ENCODE data around the gene RUFY4. TPM values are rescaled to one million over a fixed set of nuclear protein-coding genes. Genes with fewer than 3 reads are reported as not detected.
A peak's percentile ranks its signal among the peaks of the same experiment; 100 is the strongest.

RUFY4 gene
- total and polyA plus RNA-seq, 4 experiments from 2014 or later, result 0.16 to 0.81 (median 0.30) TPM; not detected in 1

DNA sequence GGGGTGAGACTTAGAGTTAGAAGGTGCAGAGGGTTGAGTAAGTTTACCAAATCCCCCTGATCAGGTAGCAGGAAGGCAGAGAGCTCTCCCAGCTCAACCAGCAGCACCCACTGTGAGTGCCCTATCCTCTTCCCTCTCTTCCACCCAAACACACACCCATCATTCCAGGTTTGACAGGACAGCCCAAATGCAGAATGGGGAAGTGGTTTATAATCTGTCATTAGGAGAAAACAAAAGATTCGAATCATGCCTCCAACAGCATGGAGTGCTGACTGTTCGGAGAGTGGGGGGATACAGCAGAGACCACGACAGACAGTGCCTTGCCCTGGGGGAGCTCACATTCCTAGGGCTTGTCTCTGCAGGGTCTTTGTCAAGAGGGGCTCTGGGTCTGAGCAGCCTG lies 68.5 kb downstream of the RUFY4 start:
- CTCF ChIA-PET (ENCODE audit: partially characterized antibody), result no interaction called here
- no peak overlapping the region for H3K4me3 ChIP-seq (ENCODE audit: low read length in 2 of 2)
- H3K36me3 Mint-ChIP-seq, result no peaks in the 10 kb centered on the region
- H3K27me3 ChIP-seq (ENCODE audit: insufficient read depth, low read length), result no peaks in the 10 kb centered on the region
- H3K4me3 Mint-ChIP-seq, result no peak overlapping the region
- H3K27me3 Mint-ChIP-seq, result peaks cover 33 to 62% of the 10 kb centered on the region in 2 donors
- no peaks in the 10 kb centered on the region for H3K4me1 ChIP-seq (ENCODE audit: insufficient read depth, low read length)
- POLR2A ChIA-PET (ENCODE audit: partially characterized antibody), result no interaction called here
- no peak overlapping the region for H3K27ac ChIP-seq (ENCODE audit: low read depth, low read length)
- intact Hi-C loops (cut with micrococcal nuclease), result no loop called here
- no peaks in the 10 kb centered on the region for H3K36me3 ChIP-seq (ENCODE audit: insufficient read depth, low read length)
- no peaks in the 10 kb centered on the region for H3K9me3 ChIP-seq (ENCODE audit: control insufficient read depth in 1 of 2, low read length in 2 of 2)
- no peak for DNase-seq
- peak overlapping the region in 1 of 7 donors; percentile 5 for H3K27ac Mint-ChIP-seq
- H3K9me3 Mint-ChIP-seq, result peaks cover 0 to 12% (median 0%) of the 10 kb centered on the region in 8 donors
- H3K4me1 Mint-ChIP-seq, result peaks cover 0 to 3% (median 0%) of the 10 kb centered on the region in 4 donors

DNA sequence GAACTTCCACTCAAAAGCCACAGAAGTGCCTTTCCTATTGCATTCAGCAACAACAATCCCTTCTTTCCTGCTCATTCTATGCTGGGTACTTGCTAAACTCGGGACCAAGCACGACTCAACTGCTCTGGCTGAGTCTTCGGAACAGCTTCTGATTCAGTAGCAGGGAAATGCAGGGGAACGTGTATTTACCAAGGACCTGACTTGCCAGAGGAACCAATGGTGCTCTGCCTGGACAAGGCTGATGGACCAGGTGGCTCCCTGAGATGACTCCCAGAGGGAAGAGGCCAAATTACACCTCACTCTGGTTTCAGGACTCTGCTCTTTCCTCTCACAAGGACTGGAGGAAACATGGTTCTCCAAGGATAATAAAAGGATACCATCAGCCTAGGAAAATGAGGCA lies 69.0 kb downstream of the RUFY4 start:
- no peak for DNase-seq
- Mint-ChIP-seq H3K9me3 (peaks cover 0 to 12% (median 0%) of the 10 kb centered on the region in 8 donors), H3K4me1 (peaks cover 0 to 3% (median 0%) of the 10 kb centered on the region in 4 donors), H3K36me3 (no peaks in the 10 kb centered on the region), H3K4me3 (no peak overlapping the region), H3K27ac (peak overlapping the region in 1 of 7 donors; percentile 5), H3K27me3 (peaks cover 33 to 57% of the 10 kb centered on the region in 2 donors)
- intact Hi-C loops (cut with micrococcal nuclease), result no loop called here
- Histone ChIP-seq H3K27me3 (ENCODE audit: insufficient read depth, low read length) (no peaks in the 10 kb centered on the region), H3K27ac (ENCODE audit: low read depth, low read length) (no peak overlapping the region), H3K4me3 (ENCODE audit: low read length in 2 of 2) (no peak overlapping the region), H3K4me1 (ENCODE audit: insufficient read depth, low read length) (no peaks in the 10 kb centered on the region), H3K36me3 (ENCODE audit: insufficient read depth, low read length) (no peaks in the 10 kb centered on the region), H3K9me3 (ENCODE audit: control insufficient read depth in 1 of 2, low read length in 2 of 2) (no peaks in the 10 kb centered on the region)
- CTCF ChIA-PET (ENCODE audit: partially characterized antibody), result no interaction called here
- POLR2A ChIA-PET (ENCODE audit: partially characterized antibody), result no interaction called here

Other genes starting within 250 kb of the RUFY4 start
- gene TNS1, start 66.3 kb upstream of the RUFY4 start, total RNA-seq, result 1 to 10 TPM in 1 of 2 experiments, under 1 TPM in 1; 0.78 to 1.2 TPM
- gene TNS1, start 66.3 kb upstream of the RUFY4 start, polyA plus RNA-seq, result not detected
- not detected for gene CXCR2, start 56.8 kb downstream of the RUFY4 start, total RNA-seq
- gene CXCR2, start 56.8 kb downstream of the RUFY4 start, polyA plus RNA-seq, result not detected
- gene CXCR1, start 97.7 kb downstream of the RUFY4 start, total RNA-seq, result not detected
- gene CXCR1, start 97.7 kb downstream of the RUFY4 start, polyA plus RNA-seq, result not detected
- 100 to 1,000 TPM; 412 to 414 TPM for gene ARPC2, start 147.9 kb downstream of the RUFY4 start, total RNA-seq
- gene ARPC2, start 147.9 kb downstream of the RUFY4 start, polyA plus RNA-seq, result 1,000 to 10,000 TPM in 1 of 2 donors, 100 to 1,000 TPM in 1; 843 to 1,042 TPM
- gene GPBAR1, start 191.8 kb downstream of the RUFY4 start, total RNA-seq, result 1 to 10 TPM; 1.0 to 1.2 TPM
- under 1 TPM; 0.17 to 0.32 TPM for gene GPBAR1, start 191.8 kb downstream of the RUFY4 start, polyA plus RNA-seq
- 10 to 100 TPM; 66.2 to 66.3 TPM for gene AAMP, start 200.9 kb downstream of the RUFY4 start, total RNA-seq
- gene AAMP, start 200.9 kb downstream of the RUFY4 start, polyA plus RNA-seq, result 100 to 1,000 TPM in 1 of 2 donors, 10 to 100 TPM in 1; 78.9 to 101 TPM
- gene PNKD, start 201.3 kb downstream of the RUFY4 start, total RNA-seq, result 10 to 100 TPM; 31.1 to 33.6 TPM
- gene PNKD, start 201.3 kb downstream of the RUFY4 start, polyA plus RNA-seq, result 100 to 1,000 TPM in 1 of 2 donors, 10 to 100 TPM in 1; 84.3 to 101 TPM
- gene TMBIM1, start 223.2 kb downstream of the RUFY4 start, total RNA-seq, result 100 to 1,000 TPM; 140 to 144 TPM
- gene TMBIM1, start 223.2 kb downstream of the RUFY4 start, polyA plus RNA-seq, result 100 to 1,000 TPM; 176 to 220 TPM